Activated CD4-positive, alpha-beta T cell treated with anti-CD3 and anti-CD28 coated beads for 36 hours (primary cell): ENCODE results near the gene ISYNA1. TPM values are rescaled to one million over a fixed set of nuclear protein-coding genes. Genes with fewer than 3 reads are reported as not detected.

Experiments used
- ATAC-seq: fragments of 200-7000 bp; cut with Tn5 transposase; one replicate; pipeline ENCODE4 v1.10.0; 2021; ENCODE audit warnings: mild to moderate bottlenecking, moderate library complexity
- CTCF ChIA-PET: fragments of 350-600 bp; sonication (Branson Sonifier 250); formaldehyde crosslinking; loops from one replicate; lab custom pipeline; 2021; ENCODE audit warnings: antibody characterized with exemption; lab: Charles Lee
- POLR2A ChIA-PET: fragments of 350-600 bp; sonication (Branson Sonifier 250); formaldehyde crosslinking; loops from one replicate; lab custom pipeline; 2021; ENCODE audit warnings: antibody characterized with exemption, inconsistent platforms; lab: Charles Lee
- DNase-seq: peaks from one replicate; pipeline ENCODE4 v3.0.0-alpha.2; 2020
- H3K27ac Mint-ChIP-seq: one replicate; pipeline ENCODE4 v1.8.0; 2021; ENCODE audit warnings: mixed read lengths
- H3K27me3 Mint-ChIP-seq: one replicate; pipeline ENCODE4 v1.8.0; 2021; ENCODE audit warnings: mixed read lengths
- H3K36me3 Mint-ChIP-seq: one replicate; pipeline ENCODE4 v1.8.0; 2021; ENCODE audit warnings: low read depth, mixed read lengths
- H3K4me1 Mint-ChIP-seq: one replicate; pipeline ENCODE4 v1.8.0; 2021; ENCODE audit warnings: mixed read lengths
- H3K4me3 Mint-ChIP-seq: one replicate; pipeline ENCODE4 v1.8.0; 2021; ENCODE audit warnings: mild to moderate bottlenecking, moderate library complexity, mixed read lengths
- H3K9me3 Mint-ChIP-seq: one replicate; pipeline ENCODE4 v1.8.0; 2021; ENCODE audit warnings: low read depth, mixed read lengths
- intact Hi-C, 2 experiments: fragments of 100-400 bp; cut with DNase I in 1 of 2; cut with micrococcal nuclease in 1 of 2; formaldehyde crosslinking; loops; one replicate each; pipeline versions ENCODE4 v1.14.2 to v1.15.1; 2022 to 2024; cut with DNase I, micrococcal nuclease
- total RNA-seq, 2 experiments: library from RNA; stranded (reverse); gene quantifications; one replicate each; pipeline ENCODE4 v1.2.3, GENCODE V29; 2021

ISYNA1 gene
- total RNA-seq, 2 experiments from 2014 or later: 18.8 to 23.3 TPM

GRCh38 chr19:18476507-18477041, 38.6 kb upstream of the ISYNA1 start:
- DNase-seq (no peak), ATAC-seq (no peak)
- Mint-ChIP-seq H3K27me3 (no peaks in the 10 kb centered on the region), H3K4me3 (no peak overlapping the region), H3K36me3 (peaks cover 10% of the 10 kb centered on the region), H3K27ac (peak overlapping the region; percentile 95), H3K4me1 (peaks cover 62% of the 10 kb centered on the region), H3K9me3 (no peaks in the 10 kb centered on the region)
- POLR2A ChIA-PET: no interaction called here
- CTCF ChIA-PET: no interaction called here
- intact Hi-C loops: loop anchor here in 1 of 2 experiments (10.0 kb wide), 1 partner anchor 368 kb away; no protein-coding TSS in a partner anchor

GRCh38 chr19:18475762-18476331, 37.9 kb upstream of the ISYNA1 start:
- Mint-ChIP-seq H3K4me1 (peaks cover 54% of the 10 kb centered on the region), H3K36me3 (peaks cover 6% of the 10 kb centered on the region), H3K27ac (peak overlapping the region; percentile 63), H3K4me3 (no peak overlapping the region), H3K27me3 (no peaks in the 10 kb centered on the region), H3K9me3 (no peaks in the 10 kb centered on the region)
- DNase-seq (no peak), ATAC-seq (no peak)
- intact Hi-C loops: loop anchor here in 1 of 2 experiments (10.0 kb wide), 1 partner anchor 369 kb away; no protein-coding TSS in a partner anchor
- ChIA-PET CTCF (interaction anchor here (3.8 kb wide), 1 partner anchor 44 kb away, joined by 15 read pairs; no protein-coding TSS in a partner anchor), POLR2A (no interaction called here)

- POLR2A ChIA-PET: interaction anchor here (0.6 kb wide), 1 partner anchor 19 kb away, joined by 5 read pairs; no protein-coding TSS in a partner anchor
- no peaks in the 10 kb centered on the region for H3K9me3 Mint-ChIP-seq
- CTCF ChIA-PET: interaction anchor here (0.6 to 3.8 kb wide), 4 partner anchors 10 to 421 kb away, joined by 3 to 15 read pairs (median 6); no protein-coding TSS in a partner anchor
- no peak overlapping the region for H3K4me3 Mint-ChIP-seq
- intact Hi-C loops: loop anchor here in 1 of 2 experiments (10.0 kb wide), 1 partner anchor 370 kb away; no protein-coding TSS in a partner anchor
- ATAC-seq (peak; percentile 9), DNase-seq (no peak)
- H3K36me3 Mint-ChIP-seq: peaks cover 6% of the 10 kb centered on the region
- no peaks in the 10 kb centered on the region for H3K27me3 Mint-ChIP-seq
- peaks cover 49% of the 10 kb centered on the region for H3K4me1 Mint-ChIP-seq
- no peak overlapping the region for H3K27ac Mint-ChIP-seq
Observed at GRCh38 chr19:18475004-18475453, 37.1 kb upstream of the ISYNA1 start.

GRCh38 chr19:18474366-18474887, 36.5 kb upstream of the ISYNA1 start:
- no peak for DNase-seq
- H3K4me1 Mint-ChIP-seq: peaks cover 45% of the 10 kb centered on the region
- no peaks in the 10 kb centered on the region for H3K27me3 Mint-ChIP-seq
- no peak overlapping the region for H3K4me3 Mint-ChIP-seq
- no peak overlapping the region for H3K27ac Mint-ChIP-seq
- ATAC-seq: no peak
- ChIA-PET CTCF (interaction anchor here (0.5 to 3.8 kb wide), 5 partner anchors 9 to 421 kb away, joined by 3 to 15 read pairs (median 4); no protein-coding TSS in a partner anchor), POLR2A (interaction anchor here (0.6 kb wide), 1 partner anchor 20 kb away, joined by 5 read pairs; no protein-coding TSS in a partner anchor)
- peaks cover 6% of the 10 kb centered on the region for H3K36me3 Mint-ChIP-seq
- intact Hi-C loops: loop anchor here in 1 of 2 experiments (5.0 to 10.0 kb wide), 2 partner anchors 33 to 370 kb away; no protein-coding TSS in a partner anchor
- no peaks in the 10 kb centered on the region for H3K9me3 Mint-ChIP-seq

GRCh38 chr19:18473706-18474087, 35.8 kb upstream of the ISYNA1 start:
- ATAC-seq: no peak
- Mint-ChIP-seq H3K9me3 (no peaks in the 10 kb centered on the region), H3K4me3 (no peak overlapping the region), H3K27me3 (no peaks in the 10 kb centered on the region), H3K27ac (peak overlapping the region; percentile 37), H3K4me1 (peaks cover 38% of the 10 kb centered on the region), H3K36me3 (peaks cover 6% of the 10 kb centered on the region)
- intact Hi-C loops: loop anchor here in 1 of 2 experiments (5.0 to 10.0 kb wide), 2 partner anchors 34 to 371 kb away; no protein-coding TSS in a partner anchor
- ChIA-PET POLR2A (no interaction called here), CTCF (interaction anchor here (0.6 to 3.8 kb wide), 4 partner anchors 12 to 407 kb away, joined by 3 to 15 read pairs (median 6); no protein-coding TSS in a partner anchor)
- DNase-seq: no peak

- ATAC-seq: no peak
- POLR2A ChIA-PET: no interaction called here
- intact Hi-C loops: loop anchor here in 1 of 2 experiments (5.0 to 10.0 kb wide), 2 partner anchors 34 to 372 kb away; no protein-coding TSS in a partner anchor
Observed at GRCh38 chr19:18473003-18473705, 35.2 kb upstream of the ISYNA1 start.

GRCh38 chr19:18470787-18471186, 32.9 kb upstream of the ISYNA1 start:
- Mint-ChIP-seq H3K36me3 (no peaks in the 10 kb centered on the region), H3K4me1 (peaks cover 21% of the 10 kb centered on the region), H3K27ac (no peak overlapping the region), H3K4me3 (no peak overlapping the region), H3K27me3 (no peaks in the 10 kb centered on the region), H3K9me3 (no peaks in the 10 kb centered on the region)
- intact Hi-C loops: loop anchor here in 1 of 2 experiments (5.0 to 10.0 kb wide), 2 partner anchors 37 to 374 kb away; no protein-coding TSS in a partner anchor
- CTCF ChIA-PET: interaction anchor here (0.5 to 2.2 kb wide), 7 partner anchors 11 to 50 kb away, joined by 3 to 6 read pairs (median 4); no protein-coding TSS in a partner anchor
- DNase-seq: no peak
- ATAC-seq: no peak
- POLR2A ChIA-PET: interaction anchor here (0.6 kb wide), 1 partner anchor 30 kb away, joined by 4 read pairs; no protein-coding TSS in a partner anchor

More at GRCh38 chr19:18473003-18473705, 35.2 kb upstream of the ISYNA1 start:
- peaks cover 35% of the 10 kb centered on the region for H3K4me1 Mint-ChIP-seq
- no peaks in the 10 kb centered on the region for H3K27me3 Mint-ChIP-seq
- peaks cover 6% of the 10 kb centered on the region for H3K36me3 Mint-ChIP-seq
- H3K27ac Mint-ChIP-seq: peak overlapping the region; percentile 42
- H3K9me3 Mint-ChIP-seq: no peaks in the 10 kb centered on the region
- CTCF ChIA-PET: interaction anchor here (0.6 to 3.8 kb wide), 7 partner anchors 11 to 408 kb away, joined by 3 to 15 read pairs (median 5); no protein-coding TSS in a partner anchor
- no peak overlapping the region for H3K4me3 Mint-ChIP-seq
- DNase-seq: no peak

- Mint-ChIP-seq H3K27me3 (no peaks in the 10 kb centered on the region), H3K9me3 (no peaks in the 10 kb centered on the region), H3K36me3 (no peaks in the 10 kb centered on the region), H3K27ac (no peak overlapping the region), H3K4me3 (no peak overlapping the region), H3K4me1 (peaks cover 13% of the 10 kb centered on the region)
- POLR2A ChIA-PET: no interaction called here
- intact Hi-C loops: loop anchor here (1.0 to 10.0 kb wide), 5 partner anchors 51 to 368 kb away; partner anchors contain the start of gene UBA52 (in 1 of the 2)
- peak; percentile 71 for ATAC-seq
- DNase-seq: peak; percentile 83
- CTCF ChIA-PET: interaction anchor here (0.6 to 1.8 kb wide), 12 partner anchors 9 to 377 kb away, joined by 3 to 8 read pairs (median 4); partner anchors contain the start of gene UBA52
Observed at GRCh38 chr19:18469069-18469846, 31.3 kb upstream of the ISYNA1 start.

GRCh38 chr19:18468517-18468916, 30.6 kb upstream of the ISYNA1 start:
- DNase-seq: no peak
- ChIA-PET POLR2A (no interaction called here), CTCF (interaction anchor here (0.8 to 1.1 kb wide), 4 partner anchors 12 to 280 kb away, joined by 3 to 5 read pairs (median 3); no protein-coding TSS in a partner anchor)
- no peak overlapping the region for H3K27ac Mint-ChIP-seq
- H3K36me3 Mint-ChIP-seq: peaks cover 2% of the 10 kb centered on the region
- peaks cover 12% of the 10 kb centered on the region for H3K4me1 Mint-ChIP-seq
- no peak for ATAC-seq
- intact Hi-C loops: loop anchor here (5.0 to 10.0 kb wide), 4 partner anchors 104 to 369 kb away; partner anchors contain the start of gene UBA52 (in 1 of the 2)
- H3K27me3 Mint-ChIP-seq: no peaks in the 10 kb centered on the region
- no peaks in the 10 kb centered on the region for H3K9me3 Mint-ChIP-seq
- no peak overlapping the region for H3K4me3 Mint-ChIP-seq

- POLR2A ChIA-PET: no interaction called here
Observed at GRCh38 chr19:18467978-18468377, 30.0 kb upstream of the ISYNA1 start.

More at GRCh38 chr19:18467978-18468377, 30.0 kb upstream of the ISYNA1 start:
- Mint-ChIP-seq H3K4me3 (no peak overlapping the region), H3K36me3 (peaks cover 3% of the 10 kb centered on the region), H3K4me1 (peaks cover 12% of the 10 kb centered on the region), H3K9me3 (no peaks in the 10 kb centered on the region), H3K27ac (peak overlapping the region; percentile 47), H3K27me3 (no peaks in the 10 kb centered on the region)
- DNase-seq (no peak), ATAC-seq (no peak)
- CTCF ChIA-PET: interaction anchor here (0.8 to 1.1 kb wide), 4 partner anchors 11 to 281 kb away, joined by 3 to 5 read pairs (median 3); no protein-coding TSS in a partner anchor
- intact Hi-C loops: loop anchor here (5.0 to 10.0 kb wide), 4 partner anchors 104 to 369 kb away; partner anchors contain the start of gene UBA52 (in 1 of the 2)
